ENCODE measurements around the gene GPR119. TPM values are rescaled to one million over a fixed set of nuclear protein-coding genes. Genes with fewer than 3 reads are reported as not detected.
"Not testable (repeated sequence)": the region's sequence is repeated elsewhere in the genome, so short reads cannot be mapped to it uniquely, and the experiment has no call there.

The GPR119 gene
- total RNA-seq, 3 donors from 2014 or later (not counting 1 experiment from before 2014, with no cell fraction given): not detected

GRCh38 chrX:130339408-130340222, 45.9 kb downstream of the GPR119 start, which contains the start of gene SLC25A14:
SLC25A14 (plus strand) TSS chrX:130339919; CDS start chrX:130340279, 360 bp downstream.
- TF ChIP-seq CTCF (IDR thresholded peaks at IDR 0.05): no peak
- peak within 1 kb of the TSS; percentile 63 for H3K4me3 ChIP-seq (ENCODE audit: low read length)
- DNase-seq (peak; percentile 59 to 86), ATAC-seq (peak; percentile 85 to 93 (median 93))
- Mint-ChIP-seq H3K27me3 (ENCODE audit: low read depth in 2 of 2) (peaks cover 0 to 3% of the 10 kb centered on the region in 2 donors), H3K9me3 (no peaks in the 10 kb centered on the region), H3K36me3 (no peaks in the 10 kb centered on the region), H3K4me3 (peak within 1 kb of the TSS; percentile 93), H3K27ac (peak within 1 kb of the TSS; percentile 85 to 92), H3K4me1 (peaks cover 8 to 23% of the 10 kb centered on the region in 2 donors)
- no peaks in the 10 kb centered on the region for H3K27me3 ChIP-seq (ENCODE audit: control insufficient read depth, insufficient read depth, low read length)
- no peaks in the 10 kb centered on the region for H3K9me3 ChIP-seq (ENCODE audit: control insufficient read depth, insufficient read depth, low read length)
- intact Hi-C loops (cut with micrococcal nuclease): loop anchor here (1.0 kb wide), 1 partner anchor 71 kb away; the partner anchor contains the start of gene ZNF280C
- WGBS (ENCODE audit: insufficient coverage): under 1% methylated on average over 55 of the region's 55 CpGs
- peak within 1 kb of the TSS; percentile 35 for H3K27ac ChIP-seq (ENCODE audit: low read length)
- H3K4me1 ChIP-seq (ENCODE audit: control insufficient read depth, insufficient read depth, low read length): peaks cover 7% of the 10 kb centered on the region
- no peaks in the 10 kb centered on the region for H3K36me3 ChIP-seq (ENCODE audit: control insufficient read depth, insufficient read depth, low read length)

GRCh38 chrX:130338869-130339268, 46.6 kb downstream of the GPR119 start:
- WGBS (ENCODE audit: insufficient coverage): 81% methylated on average over 8 of the region's 8 CpGs
- not testable (repeated sequence) for H3K27me3 Mint-ChIP-seq (ENCODE audit: low read depth in 2 of 2); H3K27ac ChIP-seq (ENCODE audit: low read length); H3K9me3 ChIP-seq (ENCODE audit: control insufficient read depth, insufficient read depth, low read length); H3K4me1 ChIP-seq (ENCODE audit: control insufficient read depth, insufficient read depth, low read length); H3K9me3 Mint-ChIP-seq; H3K4me3 ChIP-seq (ENCODE audit: low read length); DNase-seq; H3K36me3 ChIP-seq (ENCODE audit: control insufficient read depth, insufficient read depth, low read length); H3K36me3 Mint-ChIP-seq; ATAC-seq; H3K27me3 ChIP-seq (ENCODE audit: control insufficient read depth, insufficient read depth, low read length)
- intact Hi-C loops (cut with micrococcal nuclease): loop anchor here (1.0 kb wide), 1 partner anchor 71 kb away; the partner anchor contains the start of gene ZNF280C
- Mint-ChIP-seq H3K4me3 (peak overlapping the region; percentile 49), H3K4me1 (peaks cover 8 to 23% of the 10 kb centered on the region in 2 donors), H3K27ac (peak overlapping the region in 1 of 2 donors; percentile 92)

- Histone ChIP-seq H3K4me3 (ENCODE audit: low read length) (no peak overlapping the region), H3K27ac (ENCODE audit: low read length) (no peak overlapping the region), H3K9me3 (ENCODE audit: control insufficient read depth, insufficient read depth, low read length) (no peaks in the 10 kb centered on the region), H3K36me3 (ENCODE audit: control insufficient read depth, insufficient read depth, low read length) (no peaks in the 10 kb centered on the region), H3K27me3 (ENCODE audit: control insufficient read depth, insufficient read depth, low read length) (no peaks in the 10 kb centered on the region), H3K4me1 (ENCODE audit: control insufficient read depth, insufficient read depth, low read length) (peaks cover 7% of the 10 kb centered on the region)
- H3K4me1 Mint-ChIP-seq: peaks cover 8 to 23% of the 10 kb centered on the region in 2 donors
- no peak for TF ChIP-seq CTCF (IDR thresholded peaks at IDR 0.05)
- H3K27ac Mint-ChIP-seq: no peak overlapping the region
- no peaks in the 10 kb centered on the region for H3K9me3 Mint-ChIP-seq
- no peaks in the 10 kb centered on the region for H3K36me3 Mint-ChIP-seq
- 84% methylated on average over 4 of the region's 4 CpGs for WGBS (ENCODE audit: insufficient coverage)
- H3K4me3 Mint-ChIP-seq: no peak overlapping the region
- intact Hi-C loops (cut with micrococcal nuclease): no loop called here
- peaks cover 4 to 6% of the 10 kb centered on the region in 2 donors for H3K27me3 Mint-ChIP-seq (ENCODE audit: low read depth in 2 of 2)
- ATAC-seq: no peak
- no peak for DNase-seq
These were observed 48.9 kb downstream of the GPR119 start for GRCh38 chrX:130336531-130336930.

Other genes with a start within 250 kb of the GPR119 start
- 10 to 100 TPM; 16.2 to 21.1 (median 17.0) TPM for gene AIFM1, start 219.8 kb downstream of the GPR119 start, total RNA-seq
- 1 to 10 TPM; 3.2 to 4.4 (median 4.4) TPM for gene RAB33A, start 213.7 kb downstream of the GPR119 start, total RNA-seq
- 1 to 10 TPM; 5.5 to 6.0 (median 5.8) TPM for gene ZNF280C, start 116.8 kb downstream of the GPR119 start, total RNA-seq
- gene SLC25A14, start 45.8 kb downstream of the GPR119 start, total RNA-seq: 10 to 100 TPM; 17.6 to 20.5 (median 19.0) TPM
- 10 to 100 TPM; 19.1 to 26.3 (median 21.9) TPM for gene RBMX2, start 16.3 kb upstream of the GPR119 start, total RNA-seq